Fibroblast of skin of left biceps (primary cell): ENCODE results near the gene PSME3IP1.

Experiments
- DNase-seq, 2 experiments: peaks; one replicate each; pipeline ENCODE4 v3.0.0-alpha.2; 2013; ENCODE audit warnings: low read depth in 2 of 2

The PSME3IP1 gene

DNA sequence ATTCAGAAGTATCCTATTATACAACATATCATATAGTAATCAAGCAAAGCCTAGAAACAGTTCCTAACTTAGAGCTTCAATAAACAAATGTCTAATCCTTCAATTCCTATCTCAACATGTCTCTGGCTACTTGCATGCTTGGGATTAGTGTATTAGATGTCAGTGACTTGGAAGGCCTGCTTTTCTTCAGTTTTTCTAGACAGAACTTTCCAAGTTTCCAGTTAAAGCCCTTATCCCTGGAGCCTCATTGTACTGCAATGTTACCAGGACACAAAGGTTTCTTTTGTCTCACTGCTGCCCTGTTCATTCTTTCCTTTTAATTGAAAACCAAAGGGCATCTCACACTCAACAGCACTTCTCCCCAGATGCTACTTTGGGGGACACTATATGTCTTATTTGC, 16.5 kb downstream of the PSME3IP1 start:
- no peak for DNase-seq

DNA sequence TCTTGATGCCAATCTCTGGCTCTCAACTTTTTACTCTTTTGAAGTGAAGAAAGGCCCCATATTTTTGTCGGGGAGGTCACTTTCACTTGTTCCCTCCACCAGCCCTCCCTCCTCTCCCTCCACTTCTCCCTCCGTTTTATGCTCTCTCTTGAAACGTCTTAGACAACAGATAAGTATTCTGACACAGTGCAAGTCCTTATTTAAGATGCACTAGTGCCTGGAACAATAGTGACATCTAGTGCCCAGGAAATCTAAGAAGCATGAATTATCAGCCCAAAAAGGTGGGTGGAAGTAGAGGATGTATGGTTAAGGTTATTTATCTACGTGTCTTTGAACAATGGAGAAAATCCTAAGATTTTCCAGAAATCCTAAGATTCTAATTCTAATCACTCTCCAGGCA, 17.9 kb downstream of the PSME3IP1 start:
- peak in 1 of 2 experiments; percentile 44 for DNase-seq

DNA sequence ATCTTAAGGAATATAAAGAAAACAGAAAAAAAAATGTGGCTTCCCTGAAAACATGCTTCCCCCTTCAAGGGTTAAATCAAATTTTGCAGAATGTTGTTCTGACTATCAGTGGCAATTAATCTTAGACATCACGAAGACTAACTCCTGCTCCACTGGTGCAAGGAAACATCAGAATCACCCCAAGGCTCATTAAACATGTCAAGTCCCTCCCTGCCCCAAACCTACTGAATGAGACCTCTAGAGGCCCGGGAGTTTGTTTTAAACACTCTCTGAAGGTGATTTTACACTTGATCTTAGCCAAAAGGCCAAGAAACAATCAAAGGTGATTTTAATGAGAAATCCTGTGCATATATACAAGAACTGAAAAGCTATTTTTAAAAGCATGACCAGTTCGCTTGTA, 18.3 kb downstream of the PSME3IP1 start:
- DNase-seq, result no peak

DNA sequence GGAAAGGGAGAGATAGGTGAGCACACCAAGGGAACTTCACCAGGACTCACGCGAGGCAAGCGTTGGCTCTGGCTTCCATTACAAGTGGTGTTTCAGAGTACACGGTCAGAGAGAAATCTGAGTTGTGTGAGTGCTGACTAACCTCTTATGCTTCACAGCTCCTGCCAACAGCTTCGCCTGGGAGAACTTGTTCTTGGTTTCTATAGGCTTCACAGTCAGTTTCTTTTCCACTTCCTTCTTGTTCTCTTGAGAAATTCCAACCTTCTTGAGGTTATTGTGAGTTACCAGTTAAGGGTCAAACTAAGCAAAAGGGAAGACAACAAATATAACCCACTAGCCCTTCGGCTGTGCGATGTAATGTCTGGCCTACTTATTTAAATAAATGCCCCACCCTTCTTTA, 18.9 kb downstream of the PSME3IP1 start:
- no peak for DNase-seq

DNA sequence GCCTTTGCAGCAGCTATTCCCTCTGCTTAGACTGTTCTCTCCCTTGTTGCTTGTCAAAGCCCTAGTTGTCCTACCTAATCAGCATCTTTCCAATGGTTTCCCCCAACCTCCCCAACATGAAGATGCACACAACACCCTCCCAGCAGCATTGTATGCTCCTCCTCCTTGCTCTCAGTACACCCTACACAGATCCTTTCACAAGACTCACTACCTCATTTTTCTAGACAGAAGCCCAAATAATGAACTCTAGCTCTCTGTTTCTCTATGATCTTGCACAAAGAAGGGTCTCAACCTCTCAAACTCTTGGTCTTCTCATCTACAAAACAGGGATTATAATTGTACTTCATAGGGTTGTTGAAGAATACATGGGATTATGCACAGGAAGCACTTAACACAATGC, 19.4 kb downstream of the PSME3IP1 start:
- DNase-seq, result no peak

DNA sequence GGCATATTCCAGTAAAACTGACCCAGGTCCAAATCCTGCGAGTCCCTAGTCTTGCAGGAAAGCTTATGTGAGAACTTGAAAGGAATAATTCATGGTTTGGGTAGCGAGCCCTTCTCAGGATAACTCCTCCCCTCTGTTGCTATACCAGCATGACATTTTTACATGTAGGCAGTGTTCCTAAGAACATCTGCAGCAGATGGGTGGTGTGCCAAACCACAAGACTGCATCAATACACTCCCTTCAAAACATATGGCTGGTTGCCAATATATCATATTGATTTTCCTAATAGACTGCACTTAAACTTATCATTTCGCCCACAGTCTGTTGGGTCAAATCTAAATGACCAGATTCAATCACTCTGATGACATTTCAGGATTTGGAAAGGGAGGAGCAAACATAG, 19.9 kb downstream of the PSME3IP1 start:
- no peak for DNase-seq

DNA sequence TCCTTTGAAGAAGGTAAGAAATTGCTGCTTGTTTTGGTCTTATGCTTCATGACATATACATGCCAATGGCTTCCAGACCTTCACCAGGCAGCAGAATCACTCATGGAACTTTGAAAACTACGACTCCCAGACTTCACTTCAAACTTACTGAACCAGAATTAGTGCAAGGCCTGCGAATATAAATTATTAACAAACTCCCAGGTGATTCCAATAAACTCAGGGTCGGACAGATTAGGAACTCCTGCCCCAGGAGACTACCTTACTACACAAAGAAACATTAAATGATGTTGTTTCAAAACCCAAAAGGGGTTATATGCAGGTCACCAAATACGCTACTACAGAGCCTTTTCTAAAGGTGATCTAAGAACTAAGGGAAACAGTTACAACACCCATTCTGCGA, 20.4 kb downstream of the PSME3IP1 start:
- no peak for DNase-seq

DNA sequence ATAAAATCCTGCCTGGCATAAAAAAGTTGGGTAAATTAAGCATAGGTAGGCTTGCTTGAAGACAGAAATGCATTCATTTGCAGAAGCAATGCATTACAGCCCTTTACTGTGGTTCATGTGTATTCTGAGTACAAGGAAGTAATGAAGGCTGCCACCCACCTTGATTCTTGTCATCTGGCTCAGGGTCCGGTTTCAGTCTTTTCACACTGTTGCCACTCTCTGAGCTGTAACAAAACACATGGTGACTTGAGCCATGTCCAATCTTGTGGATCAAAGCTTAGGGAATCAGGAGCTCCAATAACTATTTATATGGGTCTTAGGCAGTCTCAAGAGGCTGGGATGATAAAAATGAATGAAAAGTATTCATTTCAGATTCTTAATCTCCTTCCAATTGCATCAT, 22.0 kb downstream of the PSME3IP1 start:
- no peak for DNase-seq

DNA sequence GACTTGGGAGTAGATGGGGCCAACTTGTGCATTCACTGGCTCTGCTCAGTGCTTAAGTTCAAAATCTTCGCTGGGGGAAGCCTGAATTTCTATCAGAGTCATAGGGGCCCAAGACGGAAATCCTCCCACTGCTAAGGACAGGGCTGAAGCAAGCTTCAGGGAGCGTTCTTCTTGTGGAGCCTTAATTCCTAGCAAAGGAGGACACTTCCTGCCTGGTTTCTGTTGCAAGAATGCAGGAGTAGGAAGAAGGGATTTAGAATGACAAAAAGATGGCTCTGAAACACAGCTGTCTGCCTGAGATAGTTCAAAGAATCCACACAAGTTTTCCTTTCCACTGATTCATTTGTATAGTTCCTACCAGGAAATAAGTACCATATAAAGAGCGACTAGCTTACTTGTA, 26.4 kb downstream of the PSME3IP1 start:
- DNase-seq, result no peak

DNA sequence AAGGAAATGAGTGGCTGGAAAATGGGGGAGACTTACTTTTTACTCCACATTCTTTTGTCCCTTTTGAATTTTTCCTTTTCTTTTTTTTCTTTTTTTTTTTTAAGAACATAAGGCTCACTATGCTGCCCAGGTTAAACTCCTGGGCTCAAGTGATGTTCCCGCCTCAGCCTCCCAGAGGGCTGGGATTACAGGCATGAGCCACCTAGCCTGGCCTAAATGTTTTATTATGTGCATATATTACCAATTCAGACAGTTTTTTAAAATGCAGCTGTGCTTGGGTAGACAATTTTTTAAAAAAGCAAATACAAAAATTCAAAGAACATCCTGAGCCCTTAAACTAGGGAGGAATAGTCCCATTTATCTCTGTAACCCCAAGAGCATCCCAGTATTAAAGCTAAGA, 28.3 kb downstream of the PSME3IP1 start:
- DNase-seq, result no peak

DNA sequence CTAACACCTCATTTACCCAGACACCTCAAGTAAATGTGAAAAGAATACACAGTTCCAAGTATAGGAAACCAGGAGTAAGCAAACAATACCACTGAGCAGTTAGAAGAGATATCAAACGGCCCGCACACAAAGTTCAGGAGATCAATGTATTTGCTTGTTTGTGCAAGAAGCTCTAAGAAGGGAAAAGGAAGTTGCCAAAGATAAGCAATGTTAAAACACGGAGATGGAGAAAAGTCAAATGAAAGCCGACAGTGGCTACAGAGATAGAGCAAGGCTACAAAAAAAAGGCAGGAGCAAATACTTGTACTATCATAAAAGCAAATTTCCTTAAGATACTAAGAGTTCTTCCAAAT, 29.5 kb downstream of the PSME3IP1 start:
- DNase-seq, result no peak

DNA sequence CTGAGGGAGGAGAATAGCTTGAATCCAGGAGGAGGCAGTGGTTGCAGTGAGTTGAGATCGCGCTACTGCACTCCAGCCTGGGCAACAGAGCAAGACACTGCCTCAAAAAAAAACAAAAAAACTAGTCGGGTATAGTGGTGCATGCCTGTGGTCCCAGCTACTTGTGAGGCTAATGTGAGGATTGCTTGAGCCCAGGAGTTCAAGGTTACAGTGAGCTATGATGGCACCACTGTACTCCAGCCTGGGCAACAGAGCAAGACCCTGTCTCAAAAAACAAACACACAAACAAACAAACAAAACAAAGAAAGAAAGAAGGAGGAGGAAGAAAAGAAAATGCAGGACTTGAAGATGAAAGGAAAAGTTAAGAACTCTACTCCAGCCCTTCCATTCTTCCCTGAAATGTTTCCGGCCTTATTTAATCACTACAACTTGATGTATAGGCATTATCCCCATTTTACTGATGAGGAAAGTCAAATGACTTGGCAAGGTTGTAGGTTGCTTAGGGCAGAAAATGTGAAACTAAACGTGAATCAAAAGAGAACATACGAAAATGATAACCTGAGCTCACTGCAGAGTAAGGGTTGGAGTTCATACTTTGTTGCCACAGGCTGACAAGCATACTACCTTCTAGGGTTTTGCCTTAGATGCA, 30.0 kb downstream of the PSME3IP1 start:
- no peak for DNase-seq

DNA sequence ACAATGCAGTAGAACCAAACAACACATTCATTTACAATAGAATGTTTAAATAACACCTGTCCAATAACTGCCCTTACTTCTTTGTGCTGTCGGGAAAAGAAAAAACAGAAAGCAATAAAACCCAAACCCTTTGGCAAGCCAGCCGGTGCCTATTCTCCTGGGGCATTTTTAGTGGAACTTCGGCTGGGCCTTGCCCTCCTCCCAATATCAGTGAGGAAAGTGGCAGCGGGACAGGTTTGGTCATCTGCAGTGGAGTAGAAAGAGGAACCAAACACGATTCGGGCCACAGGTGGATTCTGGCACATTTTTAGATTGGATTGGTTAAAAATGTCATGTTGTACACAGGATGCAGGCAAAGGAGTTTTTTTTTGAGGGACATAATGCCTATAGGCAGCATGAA, 32.0 kb downstream of the PSME3IP1 start:
- no peak for DNase-seq

DNA sequence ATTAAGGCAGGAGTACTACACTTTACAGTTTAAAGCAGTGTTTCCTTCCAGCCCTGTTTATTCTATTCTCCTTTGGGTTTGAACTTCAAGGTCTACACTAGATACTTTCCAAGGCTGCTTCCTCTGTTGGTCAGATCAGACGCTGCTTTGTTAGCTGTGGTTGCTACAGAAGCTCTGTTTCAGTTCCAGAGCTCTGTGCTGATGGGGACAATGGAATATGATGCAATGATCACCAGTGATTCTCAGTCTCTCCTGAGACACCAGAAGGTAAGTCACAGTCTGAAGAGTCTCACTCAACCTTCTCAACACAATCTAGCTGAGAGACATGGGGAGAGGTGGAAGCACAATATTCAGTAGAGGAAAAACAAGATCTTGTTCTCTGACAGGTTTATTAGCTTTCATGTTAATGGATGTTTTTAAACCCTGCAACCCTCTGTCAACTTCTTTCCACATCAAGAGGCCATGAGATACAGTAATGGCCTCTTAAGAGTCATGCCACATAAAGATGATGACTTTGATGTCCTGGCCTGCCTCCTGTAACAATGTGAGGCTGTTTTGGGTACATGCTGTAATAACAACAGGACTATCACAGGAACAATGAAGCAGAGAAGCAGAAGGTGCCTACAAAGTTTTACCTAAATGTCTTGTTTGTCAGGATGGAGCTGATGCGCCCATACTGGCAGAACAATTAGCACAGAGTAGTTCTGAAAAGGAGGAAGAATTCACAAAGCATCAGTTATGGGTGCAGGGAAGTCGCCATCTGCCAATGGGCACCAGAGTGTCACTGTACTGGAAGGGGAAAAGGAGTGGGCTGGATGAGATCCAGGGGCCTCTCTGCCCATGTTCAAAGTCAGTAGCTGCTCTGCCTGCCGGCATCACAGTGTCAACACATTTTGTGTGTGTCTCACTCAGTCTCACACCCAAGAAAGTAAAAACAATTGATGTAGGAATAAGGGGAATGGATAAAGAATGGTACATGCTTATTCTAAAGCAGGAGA, 33.4 kb downstream of the PSME3IP1 start:
- DNase-seq, result no peak

DNA sequence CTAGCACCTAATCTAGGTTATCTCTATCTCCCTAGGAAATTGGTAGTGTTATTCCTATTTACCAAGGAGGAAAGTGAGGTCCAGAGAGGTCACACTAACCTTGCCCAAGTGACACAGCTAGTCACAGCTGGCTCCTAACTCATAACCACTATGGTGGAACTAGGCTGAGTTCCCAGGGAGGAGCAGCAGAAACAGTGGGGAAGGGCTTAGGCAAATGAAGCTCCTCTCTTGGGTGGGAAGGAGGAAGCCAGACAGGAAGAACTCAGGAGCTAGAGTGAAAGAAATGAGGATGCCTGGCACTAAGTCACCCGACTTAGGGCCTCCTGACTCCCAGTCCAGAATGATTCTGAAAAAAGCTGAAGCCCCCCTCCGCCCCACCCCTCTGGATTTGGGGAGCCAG, 34.5 kb downstream of the PSME3IP1 start:
- no peak for DNase-seq

DNA sequence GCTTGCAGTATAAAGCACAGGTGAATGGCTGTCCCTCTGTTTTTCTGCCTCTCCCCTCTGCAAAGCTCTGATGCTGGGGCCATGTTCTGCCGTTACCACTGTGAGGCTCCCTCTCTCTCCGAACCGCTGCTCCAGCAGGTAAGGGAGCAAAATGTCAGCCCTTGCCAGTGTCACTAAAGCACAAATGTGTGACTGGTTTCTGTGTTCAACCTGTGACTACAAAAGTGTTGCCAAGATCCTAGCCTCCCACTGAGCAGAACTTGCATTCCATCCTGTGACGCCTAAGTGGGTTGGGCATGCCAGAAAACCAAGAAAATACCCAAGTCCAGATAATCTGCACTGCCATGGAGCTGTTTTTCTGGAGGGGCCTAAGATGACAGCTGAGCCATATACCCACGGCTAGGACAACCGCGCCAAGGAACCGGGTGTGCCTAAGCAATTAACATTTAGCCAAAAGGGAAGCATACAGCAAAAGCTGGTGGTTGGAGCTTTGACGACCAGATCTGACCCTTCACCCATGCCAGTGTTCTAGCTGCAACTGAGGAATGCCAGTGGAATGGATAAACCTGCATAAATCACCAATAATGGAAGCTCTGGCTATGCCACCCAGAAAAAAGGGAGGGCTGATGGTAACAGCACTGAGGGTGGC, 35.0 kb downstream of the PSME3IP1 start:
- no peak for DNase-seq

DNA sequence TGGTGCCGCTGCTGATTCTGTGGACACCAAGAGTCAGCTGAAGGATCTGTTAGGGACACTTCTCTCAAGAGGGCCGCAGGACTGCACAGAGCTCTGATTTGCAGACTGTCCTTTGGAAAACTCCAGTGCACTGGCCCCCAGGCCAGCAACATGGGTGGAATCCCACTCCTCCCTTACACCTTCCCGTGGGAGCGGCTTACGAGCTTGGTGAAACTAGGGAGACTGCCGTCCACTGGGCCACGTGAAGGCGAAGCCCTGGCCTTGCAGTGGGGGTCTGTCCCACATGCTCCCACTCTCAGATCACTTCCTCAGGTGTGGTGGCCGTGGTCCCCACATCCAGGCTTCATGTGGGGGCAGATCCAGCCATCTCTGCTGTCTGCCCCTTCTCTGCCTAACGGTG, 36.4 kb downstream of the PSME3IP1 start:
- DNase-seq, result no peak

DNA sequence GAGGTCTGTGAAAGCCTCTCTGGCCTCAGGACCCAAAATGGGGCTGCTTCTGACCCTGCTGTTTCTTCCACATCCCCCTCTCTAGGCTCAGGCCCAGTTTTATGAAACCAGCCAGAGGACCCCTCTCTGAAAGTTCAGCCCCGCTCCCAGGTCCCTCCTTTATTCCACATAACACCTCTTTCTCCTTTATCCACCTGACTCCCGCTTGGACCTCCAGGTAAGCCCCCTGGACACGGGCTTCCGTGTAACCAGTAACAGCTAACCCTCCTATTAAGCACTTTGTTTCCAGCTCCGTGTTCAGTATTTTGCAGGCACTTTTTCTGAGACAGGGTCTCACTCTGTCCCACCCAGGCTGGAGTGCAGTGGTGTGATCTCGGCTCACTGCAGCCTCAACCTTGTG, 37.4 kb downstream of the PSME3IP1 start:
- DNase-seq, result no peak

DNA sequence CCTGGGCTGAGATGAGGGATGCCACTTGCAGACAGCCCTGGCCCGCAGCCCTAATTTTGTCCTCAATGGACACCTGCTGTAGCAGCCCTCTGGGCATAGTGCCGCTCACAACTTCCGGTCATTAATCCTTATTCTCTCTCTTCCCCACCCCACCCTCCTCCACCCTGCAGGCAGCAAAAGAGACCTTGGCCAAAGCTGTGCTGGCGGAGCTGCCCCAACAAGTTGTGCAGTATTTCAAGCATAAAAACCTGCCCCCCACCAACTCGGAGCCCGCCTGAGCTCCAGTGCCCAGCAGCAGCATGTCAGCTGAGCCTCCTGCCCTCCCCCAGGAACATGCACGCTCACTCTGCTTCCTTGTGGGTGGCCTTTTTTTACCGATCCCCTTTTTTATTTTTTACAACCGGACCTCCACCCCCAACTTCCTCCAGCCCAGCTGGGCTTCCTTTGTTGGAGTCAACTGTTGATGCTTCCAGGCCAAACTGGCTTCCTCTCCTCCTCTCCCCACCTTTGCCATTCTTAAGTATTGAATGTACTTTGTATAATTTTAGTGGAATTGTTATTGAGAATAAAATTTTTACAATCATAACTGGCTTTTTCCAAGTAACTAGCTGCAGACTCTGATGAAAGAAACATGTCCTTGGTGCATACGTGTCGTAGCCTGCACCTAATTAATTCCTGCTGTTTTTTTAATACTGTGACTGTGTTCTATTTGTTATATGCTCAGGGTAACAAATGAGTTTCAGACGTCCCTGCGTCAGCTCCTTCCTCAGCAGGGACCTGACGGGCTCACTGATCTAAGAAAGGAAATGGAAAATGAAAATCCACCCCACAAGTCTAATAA, 38.2 kb downstream of the PSME3IP1 start:
- peak; percentile 51 to 54 for DNase-seq

DNA sequence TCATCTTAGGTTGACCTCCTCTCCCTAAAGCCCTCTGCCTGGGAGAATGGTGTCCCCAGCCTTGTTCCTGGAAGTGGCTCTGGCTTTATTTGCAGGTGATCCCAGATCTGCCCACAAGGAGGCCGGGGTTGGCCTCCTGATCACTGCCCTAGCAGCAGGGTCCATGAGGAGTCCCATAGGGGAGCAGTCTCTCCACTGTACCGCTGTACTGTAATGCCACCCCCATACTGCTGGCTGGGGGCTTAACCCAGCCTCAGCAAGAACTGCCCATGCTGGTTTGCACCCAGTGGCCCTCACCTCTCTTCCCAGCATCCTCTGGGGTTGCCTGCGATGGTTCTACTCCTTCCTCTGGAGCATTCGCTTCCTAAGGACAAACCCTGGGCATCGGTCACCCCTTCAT, 39.1 kb downstream of the PSME3IP1 start:
- no peak for DNase-seq

DNA sequence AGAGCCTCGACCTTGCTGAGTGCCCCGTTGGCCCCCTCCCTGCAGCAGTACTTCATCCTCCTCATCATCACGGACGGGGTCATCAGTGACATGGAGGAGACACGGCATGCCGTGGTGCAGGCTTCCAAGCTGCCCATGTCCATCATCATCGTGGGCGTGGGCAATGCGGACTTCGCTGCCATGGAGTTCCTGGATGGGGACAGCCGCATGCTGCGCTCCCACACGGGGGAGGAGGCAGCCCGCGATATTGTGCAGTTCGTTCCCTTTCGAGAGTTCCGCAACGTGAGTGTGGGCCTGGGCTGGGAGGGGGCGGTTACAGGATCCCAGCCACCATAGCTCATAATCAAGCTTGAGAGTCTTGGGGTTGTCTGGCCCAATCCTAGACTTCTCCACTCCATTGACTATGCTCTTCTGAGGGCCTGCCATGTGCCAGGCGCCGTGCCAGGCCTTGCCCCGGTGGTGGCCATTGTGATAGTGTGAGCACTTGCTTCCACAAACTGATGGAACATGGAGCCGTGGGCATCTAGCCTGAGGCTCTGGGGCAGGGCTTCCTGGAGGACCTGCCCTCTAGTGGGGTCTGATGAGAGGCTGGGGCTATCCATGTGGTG, 39.7 kb downstream of the PSME3IP1 start:
- no peak for DNase-seq
